Measurements from ENCODE around the gene THOC3.
A peak's percentile ranks its signal among the peaks of the same experiment; 100 is the strongest.
"Not testable (repeated sequence)": the region's sequence is repeated elsewhere in the genome, so short reads cannot be mapped to it uniquely, and the experiment has no call there.

The THOC3 gene, protein sequence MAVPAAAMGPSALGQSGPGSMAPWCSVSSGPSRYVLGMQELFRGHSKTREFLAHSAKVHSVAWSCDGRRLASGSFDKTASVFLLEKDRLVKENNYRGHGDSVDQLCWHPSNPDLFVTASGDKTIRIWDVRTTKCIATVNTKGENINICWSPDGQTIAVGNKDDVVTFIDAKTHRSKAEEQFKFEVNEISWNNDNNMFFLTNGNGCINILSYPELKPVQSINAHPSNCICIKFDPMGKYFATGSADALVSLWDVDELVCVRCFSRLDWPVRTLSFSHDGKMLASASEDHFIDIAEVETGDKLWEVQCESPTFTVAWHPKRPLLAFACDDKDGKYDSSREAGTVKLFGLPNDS

DNA sequence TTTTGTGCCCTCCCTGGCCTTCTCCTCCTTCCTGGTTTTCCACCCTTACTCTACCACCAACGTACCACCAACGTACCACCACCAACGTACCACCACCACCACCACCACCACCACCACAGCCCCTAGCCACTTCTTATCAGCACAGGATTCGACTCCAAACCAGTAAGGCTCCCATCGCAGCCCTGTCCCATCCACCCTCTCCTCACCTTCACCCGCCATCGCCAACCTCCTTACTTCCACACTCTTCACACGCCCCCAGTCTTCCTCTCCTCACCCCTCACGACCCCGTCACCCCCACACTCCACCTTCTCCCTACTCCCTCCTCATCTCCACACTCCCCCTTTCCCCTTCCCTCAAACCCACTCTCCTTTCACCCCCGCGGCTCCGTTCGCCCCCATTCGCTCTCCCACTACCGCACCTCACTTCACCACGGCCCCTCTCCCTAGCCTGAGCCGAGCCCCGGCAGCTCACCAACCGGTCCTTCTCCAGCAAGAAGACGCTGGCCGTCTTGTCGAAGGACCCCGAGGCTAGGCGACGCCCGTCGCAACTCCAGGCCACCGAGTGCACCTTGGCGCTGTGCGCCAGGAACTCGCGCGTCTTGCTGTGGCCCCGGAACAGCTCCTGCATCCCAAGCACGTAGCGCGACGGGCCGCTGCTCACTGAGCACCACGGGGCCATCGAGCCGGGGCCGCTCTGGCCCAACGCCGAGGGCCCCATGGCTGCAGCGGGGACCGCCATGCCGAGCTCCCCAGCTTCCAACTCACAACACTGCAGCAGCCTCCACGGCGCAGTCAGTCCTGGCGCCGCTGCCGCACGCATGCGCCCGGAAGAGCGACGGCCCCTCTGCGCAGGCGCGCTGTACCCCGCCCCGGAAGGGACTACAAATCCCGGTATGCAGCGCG, at the start of gene THOC3:
Gene THOC3, minus strand, starts transcription at position 845 of the 902 bp plus-strand sequence. Its CDS starts 107 bp downstream, at position 738.
- peak within 1 kb of the TSS; percentile 75 for H3K4me3 ChIP-seq (ENCODE audit: low read depth, low read length)
- peak; percentile 37 for DNase-seq (ENCODE audit: low read depth)

DNA sequence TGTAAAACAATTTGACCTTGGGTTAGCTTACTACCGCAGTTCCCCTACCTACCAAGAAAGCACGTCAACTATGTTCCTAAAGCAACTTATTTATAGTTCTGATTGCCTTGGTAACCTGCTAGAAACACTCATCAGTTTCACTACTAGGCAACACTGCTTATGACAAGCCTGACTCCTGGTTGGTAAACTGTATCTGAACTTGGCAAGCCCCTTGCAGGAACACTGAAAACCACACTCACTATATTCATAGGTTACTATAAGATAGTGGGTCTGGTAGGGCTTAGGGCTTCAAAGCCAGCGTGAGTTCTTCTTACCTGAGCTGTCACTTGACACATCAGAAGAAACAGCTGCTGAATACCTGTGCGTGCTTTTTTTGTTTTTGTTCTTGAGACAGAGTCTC, 49.2 kb upstream of the THOC3 start:
- DNase-seq (ENCODE audit: low read depth); H3K4me3 ChIP-seq (ENCODE audit: low read depth, low read length): not testable (repeated sequence)

DNA sequence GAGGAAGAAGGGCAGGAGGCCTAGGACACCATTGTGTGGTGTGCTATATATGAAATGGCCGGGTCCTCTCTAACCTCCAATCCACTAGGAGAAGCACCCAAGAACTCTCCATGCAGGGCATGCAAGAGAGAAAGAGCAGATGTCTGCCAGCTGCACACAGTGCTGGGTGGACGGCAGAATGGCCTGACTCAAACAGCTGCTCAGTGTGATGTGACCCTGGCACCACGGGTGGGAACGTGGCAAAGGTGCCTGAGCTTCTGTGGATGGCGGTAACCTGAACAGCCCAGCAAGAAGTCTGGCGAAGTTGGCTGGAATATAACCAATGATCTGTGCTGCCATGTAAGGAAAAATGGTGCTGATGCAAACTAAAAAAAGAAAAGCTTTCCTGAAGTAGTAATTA, 46.2 kb upstream of the THOC3 start:
- H3K4me3 ChIP-seq (ENCODE audit: low read depth, low read length); DNase-seq (ENCODE audit: low read depth): not testable (repeated sequence)

DNA sequence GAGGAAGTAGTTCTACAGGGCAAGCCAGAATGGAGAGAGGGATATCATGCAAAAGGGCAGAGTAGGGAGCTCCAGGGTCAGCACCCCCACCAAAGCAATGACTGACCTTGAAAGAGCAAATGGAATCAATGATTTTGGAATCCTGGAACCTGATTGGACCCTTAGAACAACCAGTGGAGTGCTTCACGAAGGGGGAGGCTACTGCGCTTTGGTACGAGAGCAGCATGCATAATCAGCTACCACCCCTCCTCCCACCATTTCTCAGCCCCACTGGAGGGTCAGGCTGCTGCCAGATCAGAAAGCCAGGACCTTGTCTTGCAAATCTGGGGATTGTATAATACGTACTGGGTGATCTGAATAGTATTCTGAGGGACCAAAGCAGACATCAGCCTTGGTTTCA, 43.0 kb upstream of the THOC3 start:
- DNase-seq (ENCODE audit: low read depth); H3K4me3 ChIP-seq (ENCODE audit: low read depth, low read length): not testable (repeated sequence)

DNA sequence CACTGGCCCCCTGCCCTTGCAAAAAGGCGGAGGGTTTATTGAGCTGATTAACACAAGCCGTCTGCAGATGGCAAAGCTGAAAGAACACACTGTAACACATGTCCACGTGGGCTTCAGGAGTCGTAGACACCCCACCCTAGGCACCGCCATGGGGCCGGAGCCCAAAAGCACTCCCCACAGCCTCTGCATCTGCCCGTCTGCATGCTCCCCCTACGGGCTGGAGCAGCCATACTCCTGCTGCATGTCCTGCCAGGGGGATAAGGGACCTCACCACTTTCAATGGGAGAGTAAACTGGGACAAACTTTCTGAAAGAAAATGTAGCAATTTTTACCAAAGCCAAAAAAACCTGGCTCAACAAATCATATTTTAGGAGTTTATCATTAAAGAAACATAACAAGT, 42.1 kb upstream of the THOC3 start:
- not testable (repeated sequence) for H3K4me3 ChIP-seq (ENCODE audit: low read depth, low read length); DNase-seq (ENCODE audit: low read depth)

DNA sequence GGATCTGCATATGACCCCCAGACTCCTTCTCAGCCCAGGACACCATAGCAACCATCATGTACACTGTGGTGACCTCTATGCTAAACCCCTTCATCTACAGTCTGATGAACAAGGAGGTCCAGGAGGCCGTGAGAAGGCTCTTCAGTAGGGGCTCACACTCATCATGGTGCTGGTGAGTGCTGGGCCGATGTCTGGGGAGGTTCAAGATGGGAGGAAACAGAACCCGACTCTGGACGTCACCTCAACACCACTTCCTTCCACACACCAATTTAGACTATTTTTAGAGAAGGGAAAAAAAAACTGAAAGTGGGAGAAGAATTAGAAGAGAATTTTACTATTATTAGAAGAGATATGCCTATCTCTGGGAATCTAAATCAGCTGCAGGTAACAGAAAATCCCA, 39.1 kb upstream of the THOC3 start:
- DNase-seq (ENCODE audit: low read depth); H3K4me3 ChIP-seq (ENCODE audit: low read depth, low read length): not testable (repeated sequence)

GRCh38 chr5:176006819-176007218, 38.7 kb upstream of the THOC3 start:
- H3K4me3 ChIP-seq (ENCODE audit: low read depth, low read length); DNase-seq (ENCODE audit: low read depth): not testable (repeated sequence)

DNA sequence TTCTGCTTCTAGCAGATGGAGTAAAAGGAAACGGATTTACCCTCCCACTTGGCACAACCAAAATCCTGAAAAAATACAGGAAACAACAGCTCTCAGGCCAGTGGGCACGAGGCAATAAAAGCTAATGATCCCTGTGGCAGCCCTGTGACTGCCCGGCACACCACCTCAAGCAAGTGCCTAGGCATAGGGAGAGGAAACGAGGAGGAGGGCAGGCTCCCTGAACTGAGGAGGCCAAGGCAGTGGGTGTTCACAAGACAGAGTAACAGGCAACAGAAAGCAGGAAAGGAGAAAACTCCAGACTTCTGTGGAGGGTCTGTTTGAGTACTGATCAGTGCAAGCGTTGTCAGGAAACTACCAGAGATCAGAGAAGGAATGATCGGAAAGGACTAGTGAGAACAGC, 29.9 kb upstream of the THOC3 start:
- DNase-seq (ENCODE audit: low read depth); H3K4me3 ChIP-seq (ENCODE audit: low read depth, low read length): not testable (repeated sequence)

- not testable (repeated sequence) for DNase-seq (ENCODE audit: low read depth); H3K4me3 ChIP-seq (ENCODE audit: low read depth, low read length)
Measured at GRCh38 chr5:175997495-175997894, 29.4 kb upstream of the THOC3 start.

- not testable (repeated sequence) for H3K4me3 ChIP-seq (ENCODE audit: low read depth, low read length)
Measured at GRCh38 chr5:175996791-175997190, 28.7 kb upstream of the THOC3 start.

GRCh38 chr5:175995506-175995905, 27.4 kb upstream of the THOC3 start:
- not testable (repeated sequence) for H3K4me3 ChIP-seq (ENCODE audit: low read depth, low read length); DNase-seq (ENCODE audit: low read depth)

More at GRCh38 chr5:175996791-175997190, 28.7 kb upstream of the THOC3 start:
- not testable (repeated sequence) for DNase-seq (ENCODE audit: low read depth)

DNA sequence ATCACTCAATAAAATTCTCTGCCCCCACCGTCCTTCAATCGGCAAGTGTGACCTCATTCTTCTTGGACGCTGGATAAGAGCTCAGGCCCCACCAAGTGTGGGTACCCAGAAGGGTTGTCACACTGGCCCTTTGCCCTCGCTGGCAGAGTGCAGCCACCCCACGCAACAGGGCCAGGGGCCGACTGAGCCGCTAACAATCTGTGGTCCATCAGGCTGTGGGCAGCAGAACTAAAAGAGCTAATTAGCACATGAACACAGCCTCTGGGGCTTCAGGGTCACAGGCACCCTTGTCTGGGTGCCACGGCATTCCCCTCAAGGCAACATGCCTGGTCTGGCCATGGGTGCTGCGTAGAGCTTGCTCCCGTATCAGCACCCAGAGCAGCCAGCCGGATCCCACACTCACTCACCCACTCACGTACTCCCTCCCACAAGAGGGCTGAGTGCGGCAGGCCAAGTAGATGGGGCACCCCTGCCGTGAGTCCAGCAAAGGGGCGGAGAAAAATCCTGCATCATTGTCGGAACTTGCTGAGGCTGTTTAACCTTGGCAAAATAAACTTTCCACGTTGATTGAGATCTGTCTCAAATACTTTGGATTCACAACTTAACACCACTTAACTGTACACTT, 11.4 kb upstream of the THOC3 start:
- not testable (repeated sequence) for DNase-seq (ENCODE audit: low read depth); H3K4me3 ChIP-seq (ENCODE audit: low read depth, low read length)

GRCh38 chr5:175968381-175968780, 266 bp upstream of the THOC3 start:
- H3K4me3 ChIP-seq (ENCODE audit: low read depth, low read length); DNase-seq (ENCODE audit: low read depth): not testable (repeated sequence)

- not testable (repeated sequence) for DNase-seq (ENCODE audit: low read depth); H3K4me3 ChIP-seq (ENCODE audit: low read depth, low read length)
Measured at GRCh38 chr5:175962329-175962728, 5.8 kb downstream of the THOC3 start.

GRCh38 chr5:175960228-175960627, 7.9 kb downstream of the THOC3 start:
- DNase-seq (ENCODE audit: low read depth), result not testable (repeated sequence)

GRCh38 chr5:175958515-175958914, 9.6 kb downstream of the THOC3 start:
- DNase-seq (ENCODE audit: low read depth); H3K4me3 ChIP-seq (ENCODE audit: low read depth, low read length): not testable (repeated sequence)

More at GRCh38 chr5:175960228-175960627, 7.9 kb downstream of the THOC3 start:
- H3K4me3 ChIP-seq (ENCODE audit: low read depth, low read length), result not testable (repeated sequence)

GRCh38 chr5:175954107-175954506, 14.0 kb downstream of the THOC3 start:
- not testable (repeated sequence) for DNase-seq (ENCODE audit: low read depth); H3K4me3 ChIP-seq (ENCODE audit: low read depth, low read length)

DNA sequence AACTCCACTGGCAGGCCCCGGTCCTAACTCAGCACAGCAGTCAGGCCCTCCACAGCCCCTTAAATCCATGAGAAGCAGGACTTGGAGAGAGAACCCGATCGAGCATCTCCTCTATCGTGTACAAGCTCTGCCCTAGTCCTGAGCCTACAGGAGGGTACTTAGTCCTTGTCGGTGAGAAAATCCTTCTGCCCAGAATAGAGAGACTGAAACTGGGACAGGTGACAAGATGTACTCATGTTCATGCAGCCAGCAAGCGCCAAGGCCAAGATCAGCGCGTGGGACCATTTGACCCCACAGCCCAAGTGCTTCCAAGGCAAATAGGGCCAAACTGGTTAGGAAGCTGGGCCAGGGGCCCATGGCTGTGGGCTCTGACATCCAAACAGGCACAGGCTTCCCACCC, 15.3 kb downstream of the THOC3 start:
- DNase-seq (ENCODE audit: low read depth); H3K4me3 ChIP-seq (ENCODE audit: low read depth, low read length): not testable (repeated sequence)

- not testable (repeated sequence) for DNase-seq (ENCODE audit: low read depth); H3K4me3 ChIP-seq (ENCODE audit: low read depth, low read length)
Measured at GRCh38 chr5:175951339-175951969, 16.7 kb downstream of the THOC3 start.
